Endometrial microvascular endothelial cells (primary cell): ENCODE results near the gene SFMBT2. TPM values are rescaled to one million over a fixed set of nuclear protein-coding genes. Genes with fewer than 3 reads are reported as not detected.

ENCODE experiments used
- in situ Hi-C: cut with HindIII; loops from 2 replicates; pipeline ENCODE4 v1.10.0; 2017; ENCODE audit warnings: low sequenced_read_pairs, low pct_unique_long_range_greater_than_20kb; ENCODE audit errors: inconsistent ontology term
- total RNA-seq: library from RNA; depleted of rRNA; stranded (reverse); fragments of >200 nt; gene quantifications from one replicate; pipeline ENCODE4 v1.2.3, GENCODE V29; 2015; ENCODE audit errors: inconsistent ontology term

Gene SFMBT2
- total RNA-seq, 1 donor from 2014 or later, result 1.2 TPM

DNA sequence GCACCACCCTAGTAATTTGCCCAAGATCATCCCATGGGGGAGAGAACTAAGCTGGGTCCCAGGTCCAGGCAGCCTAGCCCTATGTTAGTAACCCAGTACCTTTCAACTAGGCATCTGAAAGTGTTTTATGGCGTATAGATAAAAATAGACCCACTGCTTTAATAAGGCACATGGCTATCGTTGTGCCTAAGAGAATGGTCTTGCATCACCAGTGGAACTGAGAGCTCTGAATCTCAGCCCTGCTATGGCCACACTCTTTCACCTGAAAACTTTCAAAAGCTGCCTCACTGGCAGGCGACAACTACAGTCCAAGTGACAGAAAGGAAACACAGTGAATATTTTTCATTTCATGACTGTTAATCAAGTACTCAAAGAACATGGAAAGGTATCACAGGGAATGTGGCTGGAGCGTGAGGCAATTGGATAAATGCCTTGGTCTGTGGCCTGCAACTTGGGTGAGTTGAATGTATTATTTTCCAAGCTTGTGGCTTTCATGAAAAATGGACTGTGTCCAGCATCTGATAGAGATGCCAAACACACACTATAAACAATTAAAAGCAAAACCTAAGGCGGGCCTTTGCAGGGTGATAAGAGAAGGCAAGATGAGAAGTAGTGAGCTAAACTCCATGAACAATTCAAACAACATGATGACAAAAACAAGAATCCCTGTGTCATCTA, 18.0 kb upstream of the SFMBT2 start:
- in situ Hi-C loops, result no loop called here

DNA sequence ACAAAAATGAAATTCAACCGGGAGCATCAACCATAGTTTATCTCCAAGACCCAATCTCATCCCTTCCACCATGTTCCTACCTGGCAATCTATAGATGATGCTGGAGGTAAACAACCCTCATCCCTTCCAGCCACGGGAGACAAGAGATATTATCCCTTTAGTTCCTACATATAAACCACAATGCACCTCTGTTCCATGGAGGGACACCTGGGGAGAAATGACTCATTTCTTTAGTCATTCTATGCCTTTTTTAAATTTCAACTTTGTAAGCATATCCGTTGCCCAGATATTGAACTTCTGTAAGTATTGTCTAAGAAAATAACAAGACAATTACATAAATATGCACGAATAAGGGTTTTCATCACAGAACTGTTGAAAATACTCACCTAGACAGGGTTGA, 15.5 kb upstream of the SFMBT2 start:
- in situ Hi-C loops, result no loop called here

DNA sequence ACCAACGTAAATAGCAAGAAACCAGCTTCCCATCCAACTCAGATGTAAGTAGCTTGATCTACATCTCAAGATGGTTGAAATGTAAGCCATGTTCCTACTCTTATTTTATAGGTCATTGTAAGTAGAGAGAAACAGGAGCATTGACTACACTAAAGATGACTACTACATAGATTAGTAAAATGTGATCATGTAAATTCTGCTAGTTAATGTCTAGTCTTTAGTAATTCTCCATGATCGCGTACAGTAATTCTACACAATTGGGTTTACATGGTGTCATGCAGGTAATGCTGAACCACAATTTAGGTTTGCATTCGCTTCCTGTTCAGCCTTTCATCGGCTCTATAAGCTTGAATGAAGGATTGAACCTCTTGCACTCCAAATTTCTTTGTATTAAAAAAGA, 14.9 kb upstream of the SFMBT2 start:
- in situ Hi-C loops, result no loop called here

DNA sequence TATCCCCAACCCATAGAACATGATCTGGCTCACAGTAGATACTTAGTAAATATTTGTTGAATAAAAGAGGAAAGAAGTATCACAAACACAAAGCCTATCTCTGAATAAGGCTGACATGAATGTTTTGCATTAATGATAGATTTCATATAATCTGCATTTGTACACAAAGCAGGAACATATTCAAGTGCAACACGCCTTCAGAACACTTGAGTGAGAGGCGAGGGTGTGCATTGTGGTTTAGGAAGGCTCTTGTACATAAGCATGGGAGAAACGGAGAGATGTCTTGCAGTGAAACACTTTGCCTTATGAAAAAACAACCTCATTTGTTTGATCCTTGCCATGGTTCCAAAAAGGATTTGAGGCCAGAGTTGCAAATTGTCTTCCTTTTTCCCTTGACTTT, 14.1 kb upstream of the SFMBT2 start:
- in situ Hi-C loops, result no loop called here

DNA sequence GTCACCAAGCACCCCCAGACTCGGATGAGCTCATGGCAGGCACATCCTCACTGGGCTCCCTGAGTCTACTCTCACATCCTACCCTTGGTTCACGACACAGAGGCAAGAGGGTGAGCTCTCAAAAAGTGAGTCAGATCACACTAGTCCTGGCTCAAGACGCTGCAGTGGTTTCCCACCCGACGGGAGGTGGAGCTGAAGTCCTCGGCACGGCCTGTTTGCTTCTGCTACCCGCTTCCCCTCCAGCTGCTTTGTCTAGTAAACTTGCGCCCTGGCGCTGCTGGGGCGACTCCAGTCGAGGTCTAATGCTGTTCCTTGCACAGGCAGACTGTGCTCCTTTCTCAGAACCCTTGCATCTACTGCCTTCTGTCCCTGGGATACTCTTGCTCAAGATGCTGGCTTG, 13.5 kb upstream of the SFMBT2 start:
- in situ Hi-C loops, result no loop called here

DNA sequence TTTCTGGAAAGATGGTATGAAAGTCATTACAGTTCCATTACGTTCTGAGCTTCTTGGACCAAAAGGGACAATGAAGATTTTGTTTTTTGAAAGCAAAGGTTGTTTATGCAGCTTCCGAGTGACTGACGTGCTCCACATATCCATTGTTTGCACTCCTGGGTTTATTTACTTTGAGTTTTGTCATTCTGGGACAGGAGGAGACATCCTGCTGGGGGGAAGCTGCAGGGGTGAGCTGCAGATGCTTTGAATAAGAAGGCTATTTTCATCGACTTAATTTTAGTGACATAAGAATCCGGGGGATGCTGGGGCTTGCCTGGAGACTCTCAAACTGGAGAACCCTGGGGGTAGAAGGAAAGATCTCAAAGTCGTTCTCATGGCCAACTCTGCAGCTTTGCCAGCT, 12.7 kb upstream of the SFMBT2 start:
- in situ Hi-C loops, result no loop called here

DNA sequence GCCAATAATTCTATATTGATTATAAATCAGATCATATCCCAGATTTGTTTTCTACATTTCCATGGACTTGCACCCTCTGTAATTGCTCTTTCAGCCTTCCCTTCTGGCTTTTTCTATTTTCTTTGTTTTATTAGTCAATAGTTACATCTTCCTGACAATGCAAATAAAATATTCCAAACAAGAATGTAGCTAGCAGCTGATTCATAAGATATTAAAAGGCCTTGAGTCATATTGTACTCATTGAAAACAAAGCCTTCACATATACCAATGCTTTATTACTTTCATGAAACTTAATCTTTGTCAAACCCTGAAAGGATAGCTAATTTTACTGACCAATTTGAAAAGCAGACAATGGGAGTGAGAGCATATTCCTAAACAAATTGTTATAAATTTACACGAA, 10.7 kb upstream of the SFMBT2 start:
- in situ Hi-C loops, result no loop called here

DNA sequence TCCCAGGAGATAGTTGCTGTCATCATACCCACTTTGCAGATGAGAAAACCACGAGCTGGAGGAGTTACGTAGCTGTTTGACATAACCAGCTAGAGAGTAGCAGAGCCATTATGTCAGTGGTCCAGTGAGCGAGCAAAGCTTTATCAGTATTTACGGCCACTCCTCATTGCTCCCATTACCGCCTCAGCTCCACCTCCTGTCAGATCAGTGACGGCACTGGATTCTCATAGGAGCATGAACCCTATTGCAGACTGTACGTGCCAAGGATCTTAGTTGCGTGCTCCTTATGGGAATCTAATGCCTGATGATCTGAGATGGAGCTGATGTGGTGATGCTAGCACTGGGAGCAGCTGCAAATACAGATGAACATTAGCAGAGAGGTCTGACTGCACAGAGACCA, 9.2 kb upstream of the SFMBT2 start:
- in situ Hi-C loops, result no loop called here

DNA sequence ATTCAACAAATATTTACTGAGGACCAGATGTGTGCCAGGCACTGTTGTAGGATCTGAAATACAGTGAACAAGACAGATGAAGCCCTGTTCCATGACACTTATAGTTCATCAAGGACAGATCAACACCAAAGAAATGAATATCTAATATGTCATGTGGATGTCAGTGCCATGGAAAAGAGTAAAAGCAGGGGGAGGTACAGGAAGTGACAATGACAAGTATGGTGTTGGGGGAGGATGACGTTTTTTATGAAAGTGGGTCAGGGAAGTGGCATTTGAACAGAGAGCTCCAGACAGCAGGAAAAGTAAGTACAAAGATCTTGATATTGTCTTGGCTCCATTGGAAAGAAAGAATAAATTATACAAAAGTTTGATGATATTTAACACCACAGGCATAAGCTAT, 7.0 kb upstream of the SFMBT2 start:
- in situ Hi-C loops, result no loop called here

DNA sequence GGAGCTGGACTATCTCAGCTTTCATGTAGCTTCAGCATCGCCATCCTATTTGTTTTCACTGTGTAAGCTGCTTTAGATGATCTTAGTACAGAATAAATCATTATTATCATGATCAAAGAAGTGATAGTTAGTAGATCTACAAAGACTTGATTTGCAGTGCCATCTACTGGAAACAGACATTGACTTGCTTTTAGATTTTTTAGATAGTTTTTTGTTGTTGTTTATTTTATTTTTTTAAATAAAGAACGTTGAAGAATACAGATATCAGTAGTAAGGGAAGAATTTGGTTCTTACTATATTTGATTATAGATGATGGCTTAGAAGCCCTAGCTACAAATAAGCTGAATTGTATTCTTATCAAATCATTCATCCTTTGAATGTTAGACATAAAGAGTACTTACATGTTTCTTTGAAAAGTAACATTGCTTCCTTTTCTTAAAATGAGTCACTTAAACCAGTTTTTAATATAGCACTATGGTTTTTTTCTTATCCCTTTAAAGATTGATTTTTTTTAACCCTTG, 6.3 kb upstream of the SFMBT2 start:
- in situ Hi-C loops, result no loop called here

DNA sequence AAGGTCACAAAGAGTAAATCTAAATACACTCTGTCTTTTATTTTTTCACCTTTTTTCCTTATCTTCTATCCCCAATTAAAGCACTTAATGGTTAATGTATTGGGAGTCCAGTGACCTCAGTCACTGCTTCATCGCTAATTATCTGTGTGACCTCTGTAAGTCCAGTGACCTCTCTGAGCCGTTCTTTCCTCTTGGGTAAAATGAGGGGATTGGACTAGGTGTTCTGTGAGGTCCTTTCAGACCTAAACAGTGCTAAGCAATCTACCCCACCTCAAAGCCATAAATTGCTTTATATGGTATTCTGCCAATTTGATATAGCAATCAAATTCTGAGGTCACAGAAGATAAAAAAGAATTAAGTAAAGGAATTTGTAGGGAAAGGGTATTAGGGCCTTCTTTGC, 3.9 kb upstream of the SFMBT2 start:
- in situ Hi-C loops, result no loop called here

DNA sequence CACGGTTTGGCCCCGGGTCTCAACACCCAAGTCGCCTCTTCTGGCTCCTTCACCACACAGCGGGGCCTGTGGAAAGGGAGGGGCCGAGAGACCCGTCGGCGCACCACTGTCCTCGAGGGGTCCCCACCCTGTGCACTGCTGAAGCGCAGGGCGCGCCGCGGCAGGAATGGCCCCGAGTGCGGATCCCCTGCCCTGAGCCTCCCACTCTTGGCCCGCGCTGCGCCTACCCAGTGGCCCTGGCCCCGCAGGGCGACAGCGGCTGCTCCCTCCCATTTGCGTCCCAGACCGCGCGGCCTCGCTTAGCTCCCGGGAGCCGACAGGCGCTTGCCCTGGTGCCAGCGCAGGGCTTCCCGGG, 2.1 kb upstream of the SFMBT2 start:
- in situ Hi-C loops, result no loop called here

DNA sequence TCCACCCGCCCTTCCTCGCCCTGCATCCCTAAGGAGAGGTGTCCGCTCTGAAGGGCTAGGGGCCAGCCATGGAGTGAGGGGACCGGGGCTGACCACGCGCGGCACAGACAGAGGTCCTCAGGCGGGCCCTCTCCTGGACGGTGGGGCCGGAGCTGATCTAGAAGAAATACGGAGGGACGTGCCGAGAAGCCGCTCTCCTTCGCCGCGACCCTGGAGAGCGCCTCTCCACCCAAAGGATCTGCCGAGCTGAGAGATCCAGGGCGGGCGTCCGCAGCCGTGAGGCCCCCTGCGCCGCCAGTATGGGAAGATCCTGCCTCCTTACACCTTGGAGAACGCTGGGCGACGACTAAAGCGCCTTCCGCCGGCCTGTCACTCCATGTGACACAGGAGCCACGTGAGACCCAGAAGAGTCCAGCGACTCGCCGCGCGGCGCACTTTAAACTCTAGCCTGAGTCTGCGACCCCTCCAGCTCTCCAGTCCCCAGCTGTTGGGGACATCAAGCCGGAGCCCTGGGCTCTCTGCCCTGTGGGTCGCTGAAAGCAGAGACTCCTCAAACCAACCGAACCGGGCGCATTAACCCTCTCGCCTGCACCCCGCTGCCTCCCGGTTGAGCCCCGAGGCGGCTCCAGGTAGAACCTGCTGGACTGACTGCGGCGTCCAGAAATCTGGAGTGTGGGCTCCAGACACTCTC, 1.5 kb upstream of the SFMBT2 start:
- in situ Hi-C loops, result no loop called here

DNA sequence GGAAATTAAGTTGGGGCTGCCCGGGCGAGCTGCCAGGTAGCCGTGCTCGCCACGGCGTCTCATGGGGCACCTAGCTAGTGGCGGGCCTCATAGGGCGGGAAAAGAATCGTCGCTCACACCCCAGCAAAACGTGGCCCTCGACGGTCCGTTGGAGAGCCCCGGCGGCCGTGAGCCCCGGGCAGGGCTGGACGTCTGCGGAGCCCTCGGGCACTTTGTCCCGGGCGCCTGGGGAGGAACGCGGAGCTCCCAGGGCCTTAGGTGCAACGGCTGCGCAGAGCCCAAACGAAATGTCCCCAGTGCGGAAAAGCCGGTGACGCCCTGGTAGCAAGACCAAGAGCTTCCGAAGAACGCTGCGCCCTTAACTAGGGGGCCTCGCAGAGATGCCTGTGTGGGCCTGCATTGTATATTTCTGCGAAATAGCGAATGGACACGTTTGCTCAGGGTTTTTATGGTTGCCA, 866 bp upstream of the SFMBT2 start:
- in situ Hi-C loops, result no loop called here

DNA sequence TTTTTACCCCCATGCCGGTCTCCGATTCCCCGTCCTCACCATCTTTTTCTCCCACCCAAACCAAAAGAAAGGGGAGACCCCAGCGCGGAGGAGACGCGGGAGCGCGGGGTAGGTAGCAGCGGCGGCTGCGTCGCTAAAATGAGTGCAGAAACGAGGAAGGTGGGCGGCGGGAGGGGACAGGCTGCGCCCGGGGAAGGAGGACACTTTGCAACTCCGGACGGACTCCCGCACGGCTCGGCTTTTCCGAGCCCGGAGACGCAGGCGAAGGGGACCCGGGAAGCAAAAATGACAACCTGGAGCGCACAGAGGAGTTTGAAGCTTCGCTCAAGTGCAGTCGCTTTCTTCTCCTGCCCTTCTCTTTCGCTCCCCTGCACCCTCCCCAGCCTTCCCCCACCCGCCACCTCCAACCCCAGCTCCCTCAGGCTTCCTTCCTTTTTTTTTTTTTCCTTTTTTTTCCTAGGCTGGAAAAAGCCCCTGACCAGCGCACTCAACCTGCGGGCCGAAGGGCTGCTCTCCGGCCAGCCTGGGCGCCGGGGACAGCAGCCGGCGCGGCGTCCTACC, 453 bp downstream of the SFMBT2 start:
- in situ Hi-C loops, result no loop called here

DNA sequence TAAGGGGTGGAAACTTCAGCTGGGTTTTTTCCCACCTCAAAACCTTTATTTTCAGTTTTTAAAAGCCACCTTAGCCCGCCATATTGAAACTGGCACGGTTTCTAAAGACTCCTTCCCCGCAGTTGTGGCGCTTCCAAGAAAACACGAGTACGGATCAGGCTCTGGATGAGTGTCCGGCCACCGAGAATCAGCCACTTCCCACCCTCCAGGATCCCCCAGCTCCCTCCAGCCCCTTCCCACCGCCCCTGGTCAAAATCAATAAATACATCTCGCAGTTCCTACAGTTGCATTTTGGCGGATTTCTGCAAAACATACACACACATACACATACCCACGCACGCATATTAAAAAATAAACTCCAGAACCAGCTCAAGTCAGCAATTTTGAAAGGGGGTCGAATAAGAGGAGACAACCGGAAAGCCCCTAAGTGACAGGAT, 1.1 kb downstream of the SFMBT2 start:
- in situ Hi-C loops, result no loop called here

DNA sequence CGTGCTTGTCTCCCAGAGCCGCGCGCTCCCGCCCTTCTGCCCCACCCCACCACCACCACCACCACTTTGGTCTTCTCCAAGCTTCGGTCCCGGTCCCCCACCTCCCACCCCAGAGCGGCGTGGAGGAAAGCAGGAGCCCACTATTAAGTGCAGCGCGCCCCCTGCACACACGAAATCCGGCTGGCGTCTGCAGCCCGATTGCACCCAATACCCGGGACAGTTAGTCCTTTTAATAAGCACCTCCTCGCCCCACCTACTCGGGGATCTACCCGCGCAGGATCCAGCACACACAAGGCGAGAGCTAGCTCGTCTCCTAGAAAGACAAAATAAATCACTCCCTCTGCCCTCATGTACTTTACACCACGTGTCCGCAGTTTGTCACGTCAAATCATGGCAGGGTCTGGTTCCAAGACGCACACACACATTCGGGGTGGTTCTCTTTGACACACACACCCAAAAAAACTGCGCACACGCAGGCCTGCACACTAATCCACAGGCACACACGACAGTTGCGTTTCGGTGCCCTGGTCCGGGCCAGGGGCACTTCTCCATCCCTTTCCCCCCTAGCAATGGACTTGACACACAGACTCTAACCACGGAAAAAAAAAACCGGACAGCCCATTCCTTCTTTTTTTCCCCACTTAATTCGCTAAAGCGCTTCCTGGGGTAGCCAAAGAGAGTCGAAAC, 1.6 kb downstream of the SFMBT2 start:
- in situ Hi-C loops, result no loop called here

DNA sequence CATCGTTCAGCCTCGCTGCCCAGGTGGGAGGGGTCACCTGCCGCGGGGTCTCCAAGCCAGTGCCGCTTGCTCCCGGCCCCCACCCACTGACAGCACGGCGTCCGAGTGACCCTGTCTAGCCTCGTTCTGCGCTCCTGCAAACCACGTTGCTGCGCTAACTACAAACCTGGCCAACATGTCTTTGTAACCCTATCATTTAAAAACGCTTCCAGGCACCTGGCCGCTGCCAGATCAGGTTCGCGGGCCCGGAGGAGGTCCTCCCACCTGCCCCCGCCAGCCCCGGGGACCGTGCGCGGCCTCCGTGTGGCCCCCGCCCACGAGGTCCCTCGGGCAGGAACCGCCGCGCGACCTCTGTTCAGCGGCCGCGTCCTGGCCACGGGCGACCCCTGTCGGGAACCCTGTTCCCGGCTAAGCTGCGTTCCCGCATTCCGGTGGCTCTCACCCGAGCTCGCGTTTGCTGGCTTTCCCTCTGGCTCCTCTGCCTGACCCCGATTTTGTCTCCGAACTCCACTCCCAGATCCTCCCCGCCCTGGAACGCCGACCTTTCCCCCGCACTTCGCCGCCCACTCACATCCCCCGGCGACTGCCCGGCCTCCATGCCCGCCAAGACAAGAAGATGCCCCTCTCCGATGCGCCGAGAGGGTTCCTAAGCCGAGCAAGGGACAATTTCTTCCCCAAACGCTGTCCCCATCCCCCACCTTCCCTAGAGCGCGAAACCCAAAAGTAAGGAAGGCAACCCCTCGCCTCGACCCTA, 2.4 kb downstream of the SFMBT2 start:
- in situ Hi-C loops, result no loop called here
